ENCODE data around the gene R3HDM2.
"Not testable (repeated sequence)": the region's sequence is repeated elsewhere in the genome, so short reads cannot be mapped to it uniquely, and the experiment has no call there.

R3HDM2 gene

DNA sequence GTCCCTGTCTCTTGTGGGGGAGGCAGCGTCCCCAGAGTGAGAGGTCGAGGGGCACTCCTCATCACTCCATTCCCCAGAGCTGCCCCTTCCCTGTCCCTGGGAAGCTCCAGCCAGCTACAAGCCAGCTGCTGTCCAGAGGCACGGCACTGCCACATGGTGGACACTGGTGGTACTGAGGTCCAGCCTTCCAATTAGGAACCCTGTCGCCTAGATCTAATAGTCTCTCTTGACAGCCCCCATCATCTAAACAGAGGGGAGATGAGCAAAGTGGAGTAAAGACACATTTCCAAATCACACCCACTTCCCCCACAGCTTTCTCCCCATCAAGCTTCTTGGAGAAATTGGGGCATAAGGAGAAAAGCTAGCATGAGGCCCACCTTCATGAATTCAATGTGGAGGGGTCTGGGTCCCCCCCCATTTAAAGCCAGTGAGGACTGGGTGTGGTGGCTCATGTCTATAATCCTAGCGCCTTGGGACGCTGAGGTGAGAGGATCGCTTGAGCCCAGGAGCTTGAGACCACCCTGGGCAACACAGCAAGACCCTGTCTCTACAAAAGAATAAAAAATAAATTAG is 22.2 kb upstream of the R3HDM2 start:
- DNase-seq (ENCODE audit: low read depth) = peak; percentile 86

DNA sequence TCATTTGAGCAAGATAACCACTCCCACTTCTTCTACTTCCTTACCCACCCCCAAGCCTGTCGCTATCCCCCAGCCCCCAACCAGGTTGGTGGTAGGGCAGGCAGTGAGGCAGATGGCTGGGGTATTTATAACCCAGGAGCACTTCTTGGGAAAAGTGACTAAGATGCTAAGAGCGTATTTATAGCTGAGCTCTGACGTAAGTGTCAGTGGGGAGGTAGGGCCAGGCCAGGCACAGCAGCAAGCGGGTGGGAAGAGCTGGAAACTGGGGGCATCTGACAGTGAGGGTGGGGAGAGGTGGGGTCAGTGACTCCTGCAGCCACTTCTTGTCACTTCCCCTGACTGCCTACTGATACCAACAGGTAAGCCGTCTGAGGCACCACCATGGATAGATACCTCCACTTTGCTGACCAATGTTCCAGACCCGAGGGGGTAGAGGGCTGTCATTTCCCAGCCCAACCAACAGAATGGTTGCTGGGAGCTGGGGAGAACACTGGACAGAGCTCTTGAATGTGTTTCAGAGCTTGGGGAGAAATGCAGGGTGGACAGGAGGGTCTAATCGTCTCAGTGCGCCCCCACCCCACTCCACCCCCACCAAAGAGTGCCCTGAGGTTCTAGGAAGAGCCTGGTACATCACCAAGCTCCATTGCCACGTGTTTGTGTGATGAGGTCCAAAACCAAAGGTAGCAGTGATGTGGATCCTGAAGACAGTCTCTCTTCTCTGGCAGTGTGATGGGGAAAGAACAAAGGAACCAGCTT is 21.5 kb upstream of the R3HDM2 start:
- peak; percentile 96 for DNase-seq (ENCODE audit: low read depth)

DNA sequence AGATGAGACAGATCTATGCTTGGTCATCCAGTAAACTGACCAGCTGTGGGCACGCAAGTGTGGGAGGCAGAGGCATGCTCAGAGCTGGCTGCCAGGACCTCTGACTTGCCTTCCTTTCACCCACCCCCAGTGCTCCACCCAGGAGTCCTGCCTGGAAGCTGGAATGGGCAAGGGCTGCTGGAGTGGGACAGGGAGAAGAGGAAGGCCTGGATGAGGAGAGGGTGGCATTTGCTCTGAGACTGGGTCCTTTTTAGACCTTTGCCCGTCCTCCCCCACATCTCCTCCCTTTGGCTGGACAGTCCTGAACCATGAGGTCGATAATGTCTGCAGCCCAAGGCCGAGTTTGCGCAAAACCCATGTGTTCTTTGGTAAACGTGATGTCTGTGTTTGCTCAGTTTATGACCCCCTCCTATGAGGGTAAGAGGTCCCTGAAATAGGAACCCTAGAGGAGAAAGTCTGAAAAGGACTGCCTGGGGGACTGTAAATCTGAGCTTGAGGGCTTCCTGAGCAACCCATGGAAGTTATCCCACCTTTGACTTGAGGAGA is 20.5 kb upstream of the R3HDM2 start:
- DNase-seq (ENCODE audit: low read depth) = peak; percentile 51

DNA sequence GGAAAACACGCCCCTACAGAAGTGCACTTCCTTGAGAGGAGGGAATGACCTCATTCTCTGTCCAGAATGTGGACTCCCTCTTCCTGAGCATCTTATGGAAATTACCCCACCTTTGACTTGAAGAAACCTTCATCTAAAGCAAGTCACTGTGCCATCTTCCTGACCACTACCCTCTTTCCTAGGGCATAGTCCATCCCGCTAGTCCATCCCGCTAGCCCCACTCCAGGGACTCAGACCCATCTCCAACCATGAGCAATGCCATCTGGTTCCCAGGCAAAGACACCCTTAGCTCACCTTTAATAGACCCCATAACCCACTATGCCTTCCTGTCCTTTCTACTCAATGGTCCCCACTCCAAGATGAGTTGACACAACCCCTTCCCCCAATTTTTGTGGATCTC is 19.2 kb upstream of the R3HDM2 start:
- no peak for DNase-seq (ENCODE audit: low read depth)

DNA sequence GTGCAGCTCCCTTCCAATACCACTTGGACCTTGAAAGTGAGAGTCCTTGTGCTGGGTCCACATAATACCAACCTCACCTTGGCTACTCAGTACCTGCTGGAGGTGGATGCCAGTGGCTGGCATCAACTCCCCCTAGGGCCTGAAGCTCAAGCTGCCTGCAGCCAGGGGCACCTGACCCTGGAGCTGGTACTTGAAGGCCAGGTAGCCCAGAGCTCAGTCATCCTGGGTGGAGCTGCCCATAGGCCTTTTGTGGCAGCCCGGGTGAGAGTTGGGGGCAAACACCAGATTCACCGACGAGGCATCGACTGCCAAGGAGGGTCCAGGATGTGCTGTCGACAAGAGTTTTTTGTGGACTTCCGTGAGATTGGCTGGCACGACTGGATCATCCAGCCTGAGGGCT is 18.5 kb upstream of the R3HDM2 start:
- no peak for DNase-seq (ENCODE audit: low read depth)

DNA sequence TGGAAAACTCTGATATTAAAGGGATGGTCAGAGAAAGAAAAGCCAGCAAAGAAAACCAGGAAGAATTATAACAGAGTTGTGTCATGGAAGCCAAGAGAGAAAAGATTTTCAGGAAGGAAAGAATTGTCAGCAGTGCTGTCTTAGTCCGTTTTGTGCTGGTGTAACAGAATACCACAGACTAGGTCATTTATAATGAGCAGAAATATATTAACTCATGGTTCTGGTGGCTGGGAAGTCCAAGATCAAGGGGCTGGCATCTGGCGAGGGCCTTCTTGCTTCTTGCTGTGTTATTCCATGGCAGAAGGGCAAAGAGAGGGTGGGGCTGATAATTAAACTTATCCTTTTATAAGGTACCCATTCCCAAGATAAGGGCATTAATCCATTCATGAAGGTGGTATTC is 17.8 kb upstream of the R3HDM2 start:
- no peak for DNase-seq (ENCODE audit: low read depth)

DNA sequence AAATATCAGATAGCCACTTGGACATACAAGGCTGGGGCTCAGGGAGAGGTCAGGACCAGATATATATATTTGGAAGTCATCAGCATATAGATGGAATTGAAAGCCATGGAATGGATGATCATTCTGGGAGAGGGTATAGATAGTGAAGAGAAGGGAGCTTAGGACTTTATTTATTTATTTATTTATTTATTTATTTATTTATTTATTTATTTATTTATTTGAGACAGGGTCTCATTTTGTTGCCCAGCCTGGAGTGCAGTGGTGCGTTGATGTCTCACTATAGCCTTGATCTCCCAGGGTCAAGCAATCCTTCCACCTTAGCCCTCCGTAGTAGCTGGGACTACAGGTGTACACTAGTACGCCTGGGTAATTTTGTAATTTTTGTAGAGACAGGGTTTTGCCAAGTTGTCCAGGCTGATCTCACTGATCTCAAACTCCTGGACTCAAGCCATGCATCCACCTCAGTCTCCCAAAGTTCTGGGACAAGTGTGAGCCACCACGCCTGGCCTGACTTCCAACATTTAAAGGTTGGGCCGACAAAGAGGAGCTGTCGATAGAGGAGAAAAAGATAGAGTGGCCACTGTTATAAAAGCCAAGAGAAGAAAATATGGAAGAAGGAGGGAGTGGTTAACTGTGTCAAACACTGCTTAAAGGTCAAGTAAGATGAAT is 15.6 kb upstream of the R3HDM2 start:
- DNase-seq (ENCODE audit: low read depth) = no peak

DNA sequence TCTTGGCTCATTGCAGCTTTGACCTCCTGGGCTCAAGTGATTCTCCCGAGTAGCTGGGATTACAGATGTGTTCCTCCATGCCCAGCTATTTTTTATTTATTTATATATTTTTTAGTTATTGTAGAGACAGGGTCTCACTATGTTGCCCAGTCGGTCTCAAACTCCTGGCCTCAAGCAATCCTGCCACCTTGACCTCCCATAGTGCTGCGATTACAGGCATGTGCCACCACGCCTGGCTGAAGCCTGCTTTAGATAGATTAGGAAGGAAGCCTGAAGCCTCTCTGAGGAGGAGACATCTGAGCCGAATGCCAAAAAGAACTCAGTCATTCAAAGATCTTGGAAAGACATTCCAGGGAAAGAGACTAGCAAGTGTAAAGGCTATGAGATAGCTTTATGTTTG is 13.9 kb upstream of the R3HDM2 start:
- DNase-seq (ENCODE audit: low read depth) = no peak

DNA sequence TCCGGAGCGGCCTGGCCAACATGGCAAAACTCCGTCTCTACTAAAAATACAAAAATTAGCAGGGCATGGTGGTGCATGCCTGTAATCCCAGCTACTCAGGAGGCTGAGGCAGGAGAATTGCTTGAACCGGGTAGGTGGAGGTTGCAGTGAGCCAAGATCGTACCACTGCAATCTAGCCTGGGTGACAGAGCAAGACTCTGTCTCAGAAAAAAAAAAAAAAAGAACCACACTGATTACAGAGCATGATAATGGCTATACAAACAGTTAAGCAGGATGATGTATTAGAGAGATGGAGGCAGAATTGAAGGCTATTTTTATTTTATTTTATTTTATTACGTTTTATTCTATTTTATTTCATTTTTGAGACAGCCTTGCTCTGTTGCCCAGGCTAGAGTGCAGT is 13.5 kb upstream of the R3HDM2 start:
- DNase-seq (ENCODE audit: low read depth) = not testable (repeated sequence)

DNA sequence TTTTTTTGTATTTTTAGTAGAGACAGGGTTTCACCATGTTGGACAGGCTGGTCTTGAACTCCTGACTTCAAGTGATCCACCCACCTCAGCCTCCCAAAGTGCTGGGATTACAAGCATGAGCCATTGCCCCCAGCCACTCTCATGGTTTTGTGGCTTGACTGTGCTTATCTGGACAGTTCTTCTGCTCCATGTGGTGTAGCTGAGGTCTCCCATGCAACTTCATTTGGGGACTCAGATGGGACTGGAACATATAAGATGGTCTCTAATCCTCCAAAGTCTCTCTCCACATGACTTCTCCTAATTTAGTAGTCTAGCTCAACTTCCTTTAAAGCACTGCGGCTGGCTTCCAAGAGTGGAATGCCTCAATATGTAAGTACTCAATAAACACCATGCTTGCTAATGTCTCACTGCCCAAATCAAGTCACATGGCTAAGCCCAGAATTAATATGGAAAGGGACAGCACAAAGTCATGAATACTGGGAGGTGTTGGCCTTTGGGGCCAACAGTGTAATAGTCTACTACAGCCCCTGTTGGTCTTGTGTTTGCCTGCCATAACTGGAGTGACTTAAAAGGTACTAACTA is 11.1 kb upstream of the R3HDM2 start:
- peak; percentile 56 for DNase-seq (ENCODE audit: low read depth)

DNA sequence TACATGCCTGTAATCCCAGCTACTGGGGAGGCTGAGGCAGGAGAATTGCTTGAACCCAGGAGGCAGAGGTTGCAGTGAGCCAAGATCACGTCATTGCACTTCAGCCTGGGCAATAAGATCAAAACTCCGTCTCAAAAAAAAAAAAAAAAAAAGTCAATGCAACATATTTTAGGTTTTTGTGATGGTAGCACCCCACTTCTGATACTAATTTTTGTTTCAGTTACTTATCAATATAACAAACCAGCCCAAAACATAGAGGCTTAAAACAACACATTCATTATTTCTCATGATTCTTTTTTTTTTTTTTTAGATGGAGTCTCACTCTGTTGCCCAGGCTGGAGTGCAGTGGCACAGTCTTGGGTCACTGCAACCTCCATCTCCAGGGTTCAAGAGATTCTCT is 10.6 kb upstream of the R3HDM2 start:
- not testable (repeated sequence) for DNase-seq (ENCODE audit: low read depth)

DNA sequence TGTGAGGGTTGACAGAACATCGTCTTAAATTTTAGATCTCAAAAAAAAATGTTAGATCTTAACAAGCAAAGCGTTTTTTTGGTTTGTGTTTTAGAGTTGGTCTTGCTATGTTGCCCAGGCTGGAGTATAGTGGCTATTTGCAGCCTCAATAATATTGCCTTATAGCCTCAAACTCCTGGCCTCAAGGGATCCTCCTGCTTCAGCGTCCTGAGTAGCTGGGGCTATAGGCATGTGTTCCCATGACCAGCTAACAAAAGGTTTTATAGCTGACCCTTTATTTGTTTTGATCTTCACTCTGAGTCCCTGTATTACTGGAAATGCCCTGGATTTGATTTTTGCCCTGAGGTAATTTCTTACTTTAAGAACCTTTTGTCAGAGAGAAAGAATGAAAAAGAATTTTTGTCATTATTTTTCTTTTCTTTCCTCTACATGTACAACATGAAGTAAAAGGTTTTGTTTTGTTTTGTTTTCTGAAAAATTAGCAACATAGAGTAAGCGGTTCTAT is 9.0 kb upstream of the R3HDM2 start:
- DNase-seq (ENCODE audit: low read depth) = no peak

DNA sequence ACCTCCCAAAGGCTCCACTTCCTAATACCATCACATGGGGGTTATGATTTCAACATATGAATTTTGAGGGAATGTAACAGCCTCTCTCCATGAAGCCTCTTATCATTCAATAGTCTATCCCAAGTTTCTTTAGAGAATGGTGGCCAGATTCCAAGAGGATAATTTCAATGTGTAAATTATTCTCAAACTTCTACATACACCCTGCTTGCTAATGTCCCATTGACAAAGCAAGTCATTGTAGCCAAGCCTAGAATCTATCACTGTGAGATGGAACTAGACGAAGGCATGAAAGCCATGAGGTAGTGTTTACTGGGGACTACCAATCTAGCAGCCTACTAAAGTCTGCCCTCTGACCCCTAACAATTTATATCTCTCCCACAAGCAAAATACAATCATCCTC is 7.6 kb upstream of the R3HDM2 start:
- DNase-seq (ENCODE audit: low read depth) = no peak

DNA sequence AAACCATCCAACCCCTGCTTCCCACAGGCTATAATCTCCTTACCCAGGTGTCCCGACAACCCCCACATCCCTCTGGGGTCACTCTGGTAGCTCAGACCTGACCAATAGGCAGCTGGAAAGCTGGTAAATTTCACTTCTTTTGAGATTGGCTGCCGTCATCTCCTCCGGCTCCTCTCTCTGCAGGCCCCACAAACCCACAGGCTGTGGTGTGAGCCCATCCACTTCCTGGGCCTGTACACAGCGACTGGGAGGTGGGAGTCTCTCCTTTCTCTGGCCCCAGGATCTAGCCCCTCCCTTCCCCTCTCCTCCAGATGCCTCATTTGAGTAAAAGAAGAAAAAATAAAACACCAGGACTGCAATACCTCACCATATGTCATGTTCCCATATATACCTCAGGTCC is 4.5 kb upstream of the R3HDM2 start:
- DNase-seq (ENCODE audit: low read depth) = no peak

DNA sequence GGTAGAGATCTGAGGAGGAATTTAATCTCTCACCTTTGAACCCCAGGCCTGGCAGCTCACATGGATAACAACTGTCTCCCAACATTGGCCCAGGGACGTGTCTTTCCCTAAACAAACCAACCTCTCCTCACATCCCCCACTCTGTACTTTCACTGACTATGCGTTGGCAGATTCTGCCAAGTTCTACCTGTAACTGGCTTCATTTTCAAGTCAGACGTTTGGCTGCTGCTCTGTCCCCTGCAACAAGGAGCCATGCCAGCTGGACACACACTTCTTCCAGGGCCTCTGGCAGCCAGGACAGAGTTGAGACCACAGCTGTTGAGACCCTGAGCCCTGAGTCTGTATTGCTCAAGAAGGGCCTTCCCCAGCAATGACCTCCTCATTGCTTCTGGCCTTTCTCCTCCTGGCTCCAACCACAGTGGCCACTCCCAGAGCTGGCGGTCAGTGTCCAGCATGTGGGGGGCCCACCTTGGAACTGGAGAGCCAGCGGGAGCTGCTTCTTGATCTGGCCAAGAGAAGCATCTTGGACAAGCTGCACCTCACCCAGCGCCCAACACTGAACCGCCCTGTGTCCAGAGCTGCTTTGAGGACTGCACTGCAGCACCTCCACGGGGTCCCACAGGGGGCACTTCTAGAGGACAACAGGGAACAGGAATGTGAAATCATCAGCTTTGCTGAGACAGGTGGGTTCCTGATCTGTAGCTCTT is 3.8 kb upstream of the R3HDM2 start, which contains the start of gene INHBC:
Gene INHBC (plus strand): TSS at position 268 of the 707 bp plus-strand sequence. CDS start 103 bp downstream, at position 371.
- no peak for DNase-seq (ENCODE audit: low read depth)

DNA sequence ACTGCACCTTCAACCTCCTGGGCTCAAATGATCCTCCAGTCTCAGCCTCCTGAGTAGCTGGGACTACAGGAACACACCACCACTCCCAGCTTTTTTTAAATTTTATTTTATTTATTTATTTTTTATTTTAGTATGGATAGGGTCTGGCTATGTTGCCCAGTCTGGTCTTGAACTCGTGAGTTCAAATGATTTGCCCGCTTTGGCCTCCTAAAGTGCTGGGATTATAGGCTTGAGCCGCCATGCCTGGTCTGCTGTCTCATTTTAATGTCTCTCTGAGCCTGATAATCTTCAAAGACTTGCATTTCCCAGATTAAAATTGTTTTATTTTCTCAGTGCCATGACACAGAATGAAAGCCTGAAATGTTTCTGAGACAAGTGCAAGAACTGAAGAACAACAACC is 2.5 kb upstream of the R3HDM2 start:
- DNase-seq (ENCODE audit: low read depth) = no peak

DNA sequence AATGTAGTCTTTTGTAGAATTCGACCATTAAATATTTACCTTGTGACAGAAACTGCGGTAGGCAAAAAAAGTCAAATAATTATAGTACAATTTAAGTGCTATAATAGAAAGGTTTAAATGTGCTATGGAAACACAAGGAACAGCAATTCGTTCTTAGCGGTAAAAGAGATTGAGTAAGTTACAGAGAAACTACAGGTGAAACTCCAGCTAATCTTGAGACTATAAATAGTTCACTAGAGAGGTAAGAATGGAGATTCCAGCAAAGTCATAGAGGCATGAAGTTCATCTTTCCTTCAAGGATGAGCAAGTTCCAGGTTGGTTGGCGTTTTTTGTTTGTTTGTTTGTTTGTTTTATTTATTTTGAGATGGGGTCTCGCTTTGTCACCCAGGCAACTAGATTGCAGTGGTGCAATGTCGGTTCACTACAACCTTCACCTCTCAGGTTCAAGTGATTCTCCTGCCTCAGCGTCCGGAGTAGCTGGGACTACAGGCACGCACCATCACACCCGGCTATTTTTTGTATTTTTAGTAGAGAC is 878 bp upstream of the R3HDM2 start:
- no peak for DNase-seq (ENCODE audit: low read depth)

DNA sequence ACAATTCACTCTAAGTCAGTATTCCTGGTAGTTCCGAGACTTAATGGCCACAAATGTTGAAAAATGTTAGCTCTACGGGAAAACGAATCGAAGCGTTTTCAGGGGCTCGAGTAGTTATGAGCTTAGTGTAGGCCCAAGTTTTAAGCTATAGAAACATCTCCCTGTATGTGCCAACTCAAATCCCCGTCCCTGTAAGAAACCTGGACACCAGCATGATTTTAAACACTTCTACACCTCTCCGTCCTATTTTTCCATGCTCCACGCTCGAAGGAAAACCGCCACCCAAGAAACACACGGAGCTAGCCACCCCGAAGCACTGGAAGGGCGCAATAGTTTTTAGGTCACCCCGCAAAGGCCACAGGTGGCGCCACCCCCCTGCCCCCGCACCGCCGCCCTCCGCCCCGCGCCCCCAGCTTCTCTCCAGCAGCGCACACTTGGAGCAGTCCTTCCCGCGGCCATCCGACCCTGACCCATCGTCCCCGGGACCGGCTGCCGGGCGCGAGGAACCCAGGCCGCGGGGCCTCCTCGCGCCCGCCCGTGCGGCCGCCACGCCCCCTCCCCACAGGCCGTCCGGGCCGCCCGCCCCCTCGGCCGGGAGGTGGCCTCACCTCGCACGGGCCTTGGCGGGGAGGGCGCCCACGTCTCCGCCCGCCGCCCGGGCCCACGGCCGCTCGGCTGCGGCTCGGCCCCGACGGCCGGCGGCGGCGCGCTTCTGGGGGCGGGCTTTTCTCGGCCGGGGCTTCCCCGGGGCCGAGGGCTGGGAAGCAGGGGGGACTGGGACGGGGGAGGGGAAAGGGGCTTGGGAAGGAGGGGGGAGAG is 522 bp downstream of the R3HDM2 start:
- peak; percentile 40 for DNase-seq (ENCODE audit: low read depth)

DNA sequence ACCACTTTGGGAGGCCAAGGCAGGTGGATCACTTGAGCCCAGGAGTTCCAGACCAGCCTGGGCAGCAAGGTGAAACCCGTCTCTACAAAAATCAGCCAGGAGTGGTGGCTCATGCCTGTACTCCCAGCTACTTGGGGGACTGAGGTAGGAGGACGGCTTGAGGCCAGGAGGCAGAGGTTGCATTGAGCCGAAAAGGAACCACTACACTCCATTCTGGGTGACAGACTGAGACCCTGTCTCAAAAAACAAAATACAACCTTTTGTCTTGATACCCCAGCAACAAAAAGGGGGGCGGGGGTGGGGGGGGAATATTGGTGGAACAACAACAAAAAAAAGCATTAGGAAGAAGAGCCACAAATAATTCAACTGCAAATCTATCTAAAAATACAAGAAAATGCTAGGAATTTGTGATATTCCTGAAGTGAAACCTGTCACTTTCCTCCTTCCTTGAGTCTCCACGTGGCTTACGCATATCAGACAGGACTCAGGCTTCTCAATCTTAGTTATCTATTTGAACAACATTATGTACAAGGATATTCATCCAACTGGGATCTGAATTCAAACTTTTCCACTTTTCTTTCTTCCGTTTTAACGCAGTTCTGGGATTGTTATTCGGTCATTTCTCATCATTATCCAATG is 1.3 kb downstream of the R3HDM2 start:
- peak; percentile 31 for DNase-seq (ENCODE audit: low read depth)

DNA sequence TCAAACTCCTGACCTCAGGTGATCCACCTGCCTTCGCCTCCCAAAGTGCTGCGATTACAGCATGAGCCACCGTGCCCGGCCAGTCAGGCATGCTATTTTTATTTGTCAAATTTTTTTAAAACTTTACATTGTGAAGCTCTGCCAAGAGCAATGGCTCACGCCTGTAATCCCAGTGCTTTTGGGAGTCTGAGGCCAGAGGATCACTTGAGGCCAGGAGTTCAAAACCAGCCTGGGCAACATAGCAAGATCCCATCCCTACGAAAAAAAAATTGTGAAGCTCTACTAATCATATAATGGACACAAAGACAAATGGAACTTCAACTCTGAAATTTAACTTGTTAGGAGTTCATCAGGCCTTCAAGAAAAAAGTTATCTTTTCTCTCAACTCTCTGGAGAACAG is 1.9 kb downstream of the R3HDM2 start:
- no peak for DNase-seq (ENCODE audit: low read depth)

Measured in EH (cell line).